GM12892 (cell line): ENCODE results near the gene OR2T5. TPM values are rescaled to one million over a fixed set of nuclear protein-coding genes. Genes with fewer than 3 reads are reported as not detected.
A peak's percentile ranks its signal among the peaks of the same experiment; 100 is the strongest.
"Not testable (repeated sequence)": the region's sequence is repeated elsewhere in the genome, so short reads cannot be mapped to it uniquely, and the experiment has no call there.

Experiments
- DNase-seq: peaks from one replicate; pipeline ENCODE4 v3.0.0; 2011; ENCODE audit not compliant: insufficient read length
- FAIRE-seq: peaks from 2 replicates; lab custom pipeline; 2011; peaks lifted over from hg19 to GRCh38; lab: Jason Lieb, UNC
- POLR2A ChIP-seq: IDR thresholded peaks from 2 replicates; pipeline ENCODE4 v1.6.1; 2011; ENCODE audit warnings: low read depth, low read length, control low read depth
- POLR2AphosphoS5 ChIP-seq: IDR thresholded peaks from 2 replicates; pipeline ENCODE4 v1.6.1; 2011; ENCODE audit warnings: low read depth, low read length, control low read depth
- polyA plus RNA-seq: library from polyadenylated mRNA; unstranded; fragments of >200 nt; gene quantifications from one replicate; pipeline ENCODE4 v1.2.1, GENCODE V29; 2012; ENCODE audit warnings: missing spikeins, inconsistent platforms; ENCODE audit not compliant: missing spikeins

Gene OR2T5, protein sequence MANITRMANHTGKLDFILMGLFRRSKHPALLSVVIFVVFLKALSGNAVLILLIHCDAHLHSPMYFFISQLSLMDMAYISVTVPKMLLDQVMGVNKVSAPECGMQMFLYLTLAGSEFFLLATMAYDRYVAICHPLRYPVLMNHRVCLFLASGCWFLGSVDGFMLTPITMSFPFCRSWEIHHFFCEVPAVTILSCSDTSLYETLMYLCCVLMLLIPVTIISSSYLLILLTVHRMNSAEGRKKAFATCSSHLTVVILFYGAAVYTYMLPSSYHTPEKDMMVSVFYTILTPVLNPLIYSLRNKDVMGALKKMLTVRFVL
- polyA plus RNA-seq, result 0.34 TPM

GRCh38 chr1:248488289-248488688 lies at the start of gene OR2T5:
TSS of gene OR2T5 (plus strand) at chr1:248488589. CDS start at chr1:248488589, 0 bp downstream.
- FAIRE-seq, result peak; percentile 40
- not testable (repeated sequence) for DNase-seq

- not testable (repeated sequence) for DNase-seq
- peak; percentile 94 for FAIRE-seq
Observed at GRCh38 chr1:248438668-248439067, 49.7 kb upstream of the OR2T5 start.

DNA sequence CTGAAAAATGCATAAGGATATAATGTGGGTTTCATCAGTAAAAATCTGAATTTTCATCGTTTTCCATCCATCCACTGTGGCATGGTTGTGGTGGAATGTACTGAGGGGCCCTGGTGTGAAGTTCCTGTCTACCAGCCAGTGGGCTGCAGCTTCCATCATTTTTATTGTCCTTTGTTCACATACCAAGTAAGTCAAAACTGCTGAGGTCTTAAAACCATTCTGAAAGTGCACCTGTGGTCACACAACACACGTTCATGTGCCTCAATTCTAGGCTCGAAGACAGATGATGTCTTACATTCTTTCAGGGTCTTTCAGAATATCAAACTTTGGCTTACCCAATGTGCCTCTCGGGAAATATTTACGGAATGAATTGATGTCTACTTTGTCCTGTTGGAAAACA lies 49.1 kb upstream of the OR2T5 start:
- peak; percentile 83 for FAIRE-seq
- DNase-seq, result not testable (repeated sequence)

DNA sequence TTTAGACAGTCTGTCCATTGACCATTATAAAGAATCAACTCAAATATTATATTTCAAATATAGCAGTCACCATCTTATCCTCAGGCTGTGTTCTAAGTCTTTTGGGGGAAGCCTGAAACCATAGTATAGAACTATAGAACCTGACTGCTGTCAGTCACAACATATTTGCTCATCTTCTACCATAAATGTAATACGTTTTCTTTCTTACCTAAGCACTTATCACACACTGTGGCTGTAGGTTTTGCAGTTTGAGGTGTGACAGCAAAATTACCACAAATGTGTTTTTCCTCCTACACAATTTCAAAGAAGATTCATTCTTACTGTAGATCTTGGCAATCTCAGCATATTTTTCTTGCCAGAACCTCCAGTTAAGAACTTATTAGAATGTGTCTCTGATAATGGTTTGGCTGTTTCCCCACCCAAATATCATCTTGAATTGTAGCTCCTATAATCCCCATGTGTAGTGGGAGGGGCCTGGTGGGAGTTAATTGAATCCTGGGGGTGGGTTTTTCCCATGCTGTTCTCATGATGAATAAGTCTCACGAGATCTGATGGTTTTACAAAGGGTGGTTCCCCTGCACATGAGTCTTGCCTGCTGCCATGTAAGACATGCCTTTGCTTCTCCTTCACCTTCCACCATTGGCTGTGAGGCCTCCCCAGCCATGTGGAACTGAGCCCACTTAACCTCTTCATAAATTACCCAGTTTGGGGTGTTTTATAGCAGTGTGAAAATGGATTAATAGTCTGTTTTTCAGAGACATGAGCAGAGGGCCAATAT lies 45.7 kb upstream of the OR2T5 start:
- not testable (repeated sequence) for FAIRE-seq, DNase-seq

DNA sequence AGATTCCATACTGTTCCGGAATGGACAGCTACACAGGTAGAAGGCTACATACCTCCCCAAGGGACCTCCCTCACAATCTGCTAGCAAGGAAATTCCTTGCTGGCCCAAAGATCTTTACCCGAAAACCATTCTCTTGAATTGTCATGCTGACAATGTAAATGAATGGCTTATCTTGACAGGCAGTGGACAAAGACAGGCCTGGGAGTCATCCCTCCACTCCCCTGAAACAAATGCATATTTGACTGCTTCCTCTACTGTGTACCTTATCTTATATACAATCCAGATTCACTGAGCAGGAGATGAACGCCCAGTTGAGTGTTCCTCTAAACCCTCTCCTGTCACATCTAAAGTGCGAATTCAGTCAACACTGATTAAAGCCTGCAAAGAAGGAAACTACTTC lies 43.8 kb upstream of the OR2T5 start:
- not testable (repeated sequence) for FAIRE-seq, DNase-seq

DNA sequence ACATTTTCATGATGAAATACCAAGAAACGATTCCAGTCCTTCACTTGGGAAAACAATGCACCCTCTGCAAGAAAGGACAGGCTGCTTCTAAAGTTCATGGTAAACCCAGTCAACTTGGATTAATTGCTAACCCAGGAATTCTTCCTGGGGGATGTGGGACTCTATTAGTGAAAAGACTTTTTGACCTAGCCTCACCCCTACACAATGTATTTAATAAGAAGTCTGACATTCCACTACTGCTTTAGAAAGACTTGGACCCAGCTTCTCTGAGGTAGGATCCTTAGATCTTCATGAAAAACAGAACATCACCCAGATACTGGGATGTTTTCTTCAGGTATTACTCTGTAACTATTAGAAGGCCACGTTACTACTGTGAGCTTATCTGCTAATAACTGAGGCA lies 43.0 kb upstream of the OR2T5 start, which contains the start of gene OR2T2:
OR2T2 (plus strand) TSS at position 239 of the 400 bp plus-strand sequence. CDS start 7,161 bp downstream, outside the sequence.
- not testable (repeated sequence) for DNase-seq
- FAIRE-seq, result peak; percentile 46

DNA sequence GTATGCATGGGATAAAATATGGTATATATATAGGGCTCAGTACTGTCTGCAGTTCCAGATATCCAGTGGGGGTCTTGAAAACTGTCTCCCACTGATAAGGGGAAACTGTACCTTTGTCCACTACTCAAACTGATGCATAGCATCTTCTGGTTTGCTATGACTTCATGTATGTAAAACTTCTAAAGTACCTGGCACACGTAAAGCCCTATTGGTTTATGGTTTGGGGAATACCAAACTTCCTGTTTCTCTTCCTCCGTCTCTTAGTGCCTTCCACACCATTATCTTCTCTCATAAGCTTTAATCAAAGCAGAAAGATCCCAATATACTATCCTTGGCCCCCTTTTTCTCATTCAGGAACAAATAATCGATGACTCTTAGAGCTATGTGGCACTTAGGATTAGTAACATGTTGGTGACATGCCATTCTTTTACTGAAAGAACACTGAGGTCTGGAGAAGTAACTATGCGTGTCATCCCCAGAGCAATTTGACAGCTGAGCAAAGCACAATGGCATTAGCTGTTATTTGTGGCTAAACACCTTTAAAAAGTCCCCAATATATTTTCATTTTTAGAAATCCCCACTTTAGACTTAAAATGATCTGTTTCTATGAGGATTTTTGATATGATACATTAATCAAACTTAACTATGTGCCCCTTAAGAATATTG lies 39.8 kb upstream of the OR2T5 start:
- FAIRE-seq, result peak; percentile 97
- DNase-seq, result not testable (repeated sequence)

- not testable (repeated sequence) for DNase-seq
- peak; percentile 96 for FAIRE-seq
- TF ChIP-seq POLR2AphosphoS5 (peak; percentile 67), POLR2A (peak; percentile 56; the same call in 1 of the 2 replicates)
Observed at GRCh38 chr1:248449821-248450465, 38.4 kb upstream of the OR2T5 start.

GRCh38 chr1:248450466-248451145 lies 37.8 kb upstream of the OR2T5 start:
- DNase-seq, FAIRE-seq: not testable (repeated sequence)

DNA sequence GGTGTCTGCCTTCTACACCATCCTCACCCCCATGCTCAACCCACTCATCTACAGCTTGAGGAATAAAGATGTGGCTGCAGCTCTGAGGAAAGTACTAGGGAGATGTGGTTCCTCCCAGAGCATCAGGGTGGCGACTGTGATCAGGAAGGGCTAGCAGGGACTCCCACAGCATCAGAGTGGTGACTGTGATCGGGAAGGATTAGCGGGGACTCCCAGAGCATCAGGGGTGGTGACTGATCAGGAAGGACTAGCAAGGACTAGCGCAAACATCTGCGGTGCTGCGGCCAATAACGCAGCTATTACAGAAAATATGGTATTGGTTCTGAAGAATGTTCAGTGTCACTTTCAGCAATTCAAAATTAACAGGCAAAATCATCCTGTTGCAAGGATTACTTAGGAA lies 34.8 kb upstream of the OR2T5 start:
- DNase-seq, result not testable (repeated sequence)
- FAIRE-seq, result peak; percentile 91

DNA sequence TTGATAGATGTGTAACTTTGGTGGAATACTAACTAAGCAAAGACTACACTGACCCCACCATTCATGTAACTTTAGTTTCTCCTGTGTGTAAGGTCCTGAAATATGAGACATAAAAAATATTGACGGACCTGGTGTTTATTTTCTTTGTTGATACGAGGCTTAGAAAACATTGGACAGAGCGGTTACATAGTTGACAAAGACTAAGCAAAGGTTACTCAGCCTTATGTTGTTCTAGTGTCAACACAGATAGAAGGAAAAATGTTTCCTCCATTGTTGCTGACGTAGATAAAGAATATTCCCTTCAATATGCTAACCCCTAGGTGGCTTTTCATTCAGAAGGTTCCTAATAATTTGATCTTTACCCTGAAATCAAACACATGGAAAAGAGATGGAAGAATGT lies 33.3 kb upstream of the OR2T5 start:
- not testable (repeated sequence) for DNase-seq, FAIRE-seq

DNA sequence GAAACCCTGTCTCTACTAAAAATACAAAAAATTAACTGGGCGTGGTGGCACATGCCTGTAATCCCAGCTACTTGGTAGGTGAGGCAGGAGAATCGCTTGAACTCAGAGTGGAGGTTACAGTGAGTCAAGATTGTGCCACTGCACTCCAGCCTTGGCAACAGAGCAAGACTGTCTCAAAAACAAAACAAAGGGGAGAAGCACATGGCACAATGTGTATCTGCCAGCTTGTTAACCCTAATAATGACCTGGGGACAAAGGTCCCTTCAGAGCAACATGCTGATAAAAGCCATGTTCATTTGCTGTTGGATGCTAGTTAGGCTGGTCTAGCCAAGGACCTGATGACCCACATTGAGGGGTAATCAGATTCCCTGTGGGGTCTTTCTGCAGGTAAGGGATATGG lies 31.8 kb upstream of the OR2T5 start:
- FAIRE-seq, DNase-seq: not testable (repeated sequence)

DNA sequence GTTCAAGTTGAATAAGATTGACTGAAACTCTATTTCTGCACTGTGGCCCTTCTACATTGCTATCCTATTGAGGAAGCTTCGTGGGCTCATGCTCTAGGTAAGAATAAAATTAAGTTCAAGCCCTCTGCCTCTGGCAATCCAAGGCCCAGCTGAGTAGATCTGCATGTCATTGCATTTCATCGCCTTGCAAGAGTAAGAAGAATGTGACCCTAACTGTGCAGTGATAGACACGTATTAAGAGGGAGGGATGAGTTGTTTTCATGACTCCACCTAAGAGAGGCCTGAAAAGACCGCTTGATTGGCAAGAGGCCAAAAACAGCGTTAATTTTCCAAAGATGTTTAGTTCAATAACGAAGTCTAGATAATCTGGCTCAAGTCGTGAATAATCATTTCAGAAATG lies 29.3 kb upstream of the OR2T5 start:
- FAIRE-seq, result peak; percentile 79
- DNase-seq, result not testable (repeated sequence)
